BLaER1 treated with 17β-estradiol and CSF1 and Interleukin-3, amounts not matched to agents 10 nM and 100 nM (cell line): ENCODE measurements around the gene UQCC5.

Source experiments
- H3K27ac ChIP-seq, 11 experiments: shearing (Covaris generic); formaldehyde crosslinking; 2 replicates each; pipeline ENCODE4 v1.8.1; 2022
- H3K27me3 ChIP-seq, 11 experiments: shearing (Covaris generic); formaldehyde crosslinking; 2 replicates each; pipeline ENCODE4 v1.8.1; 2022
- H3K36me3 ChIP-seq, 11 experiments: shearing (Covaris generic); formaldehyde crosslinking; 2 replicates each; pipeline ENCODE4 v1.8.1; 2022
- H3K4me1 ChIP-seq, 10 experiments: shearing (Covaris generic); formaldehyde crosslinking; 2 replicates each; pipeline ENCODE4 v1.8.1; 2022
- H3K4me2 ChIP-seq, 11 experiments: shearing (Covaris generic); formaldehyde crosslinking; 2 replicates each; pipeline ENCODE4 v1.8.1; 2022
- H3K4me3 ChIP-seq, 10 experiments: shearing (Covaris generic); formaldehyde crosslinking; 2 replicates each; pipeline ENCODE4 v1.8.1; 2022
- H3K9ac ChIP-seq, 11 experiments: shearing (Covaris generic); formaldehyde crosslinking; 2 replicates each; pipeline ENCODE4 v1.8.1; 2022
- H3K9me3 ChIP-seq, 11 experiments: shearing (Covaris generic); formaldehyde crosslinking; replicated peaks in 1 of 11; 2 replicates each; pipeline ENCODE4 v1.8.1; 2022
- H4K20me1 ChIP-seq, 11 experiments: shearing (Covaris generic); formaldehyde crosslinking; 2 replicates each; pipeline ENCODE4 v1.8.1; 2022
- Cebpa-rat ChIP-seq, 11 experiments: shearing (Covaris generic); IDR thresholded peaks; 2 replicates each; pipeline ENCODE4 v1.8.1; 2022

Gene UQCC5

GRCh38 chr3:52527732-52528585 lies 8.4 kb upstream of the UQCC5 start:
- H3K4me3 ChIP-seq: no peak overlapping the region
- no peak for TF ChIP-seq Cebpa-rat (IDR thresholded peaks at IDR 0.05)
- H3K27me3 ChIP-seq: no peaks in the 10 kb centered on the region
- H3K27ac ChIP-seq: peak overlapping the region in 5 of 11 experiments; percentile 16 to 36 (median 30); a peak in 3 of 22 replicates
- peaks cover 35 to 100% (median 90%) of the 10 kb centered on the region in 11 experiments for H4K20me1 ChIP-seq
- H3K4me1 ChIP-seq: peaks cover 30 to 72% (median 37%) of the 10 kb centered on the region in 10 experiments
- no peaks in the 10 kb centered on the region for H3K9me3 ChIP-seq
- H3K4me2 ChIP-seq: no peak overlapping the region
- peaks cover 72 to 93% (median 83%) of the 10 kb centered on the region in 11 experiments for H3K36me3 ChIP-seq
- peak overlapping the region in 2 of 11 experiments; percentile 17 to 29; a peak in 3 of 22 replicates for H3K9ac ChIP-seq

DNA sequence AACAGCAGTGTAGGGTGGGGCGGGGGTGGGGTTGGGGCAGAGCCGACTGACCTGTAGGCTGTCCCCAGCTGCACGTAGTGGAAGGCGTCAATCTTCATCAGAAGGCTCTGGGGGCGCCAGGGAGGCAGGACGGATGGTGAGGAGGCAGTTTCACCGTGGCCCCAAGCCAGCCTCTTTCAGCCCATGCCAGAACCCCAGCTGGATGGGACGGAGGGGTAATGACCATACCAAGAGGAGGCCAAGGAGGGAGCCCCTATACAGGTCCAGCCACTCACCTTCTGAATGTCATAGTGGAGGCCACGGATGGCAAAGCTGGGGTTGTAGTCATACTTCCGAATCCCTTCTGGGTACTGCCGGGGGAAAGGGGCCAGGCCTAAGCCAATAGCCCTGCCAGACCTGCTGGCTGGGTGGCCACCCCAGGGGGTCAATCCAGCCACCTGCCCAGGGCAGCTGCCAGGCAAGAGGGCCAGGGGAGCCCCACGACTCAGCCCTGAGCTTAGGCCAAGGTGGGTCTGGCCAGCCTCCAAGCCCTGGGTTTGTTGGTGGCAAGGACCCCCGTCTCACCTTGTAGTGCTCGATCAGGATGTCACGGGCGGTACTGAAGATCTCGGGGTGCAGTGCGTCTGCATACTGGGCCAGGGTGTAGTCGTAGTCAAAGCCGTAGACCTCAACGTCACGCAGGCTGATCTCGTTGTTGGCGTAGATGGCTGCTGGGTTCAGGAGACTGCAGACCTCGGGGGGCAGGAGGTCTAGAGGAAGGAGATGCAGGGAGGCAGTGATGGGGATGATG lies 7.6 kb upstream of the UQCC5 start:
- H4K20me1 ChIP-seq: peaks cover 38 to 95% (median 86%) of the 10 kb centered on the region in 11 experiments
- H3K9ac ChIP-seq: peak overlapping the region in 5 of 11 experiments; percentile 1 to 98 (median 15); a peak in 6 of 22 replicates
- H3K9me3 ChIP-seq: no peaks in the 10 kb centered on the region
- H3K27me3 ChIP-seq: no peaks in the 10 kb centered on the region
- TF ChIP-seq Cebpa-rat (IDR thresholded peaks at IDR 0.05): no peak
- H3K36me3 ChIP-seq: peaks cover 63 to 85% (median 75%) of the 10 kb centered on the region in 11 experiments
- no peak overlapping the region for H3K4me3 ChIP-seq
- peak overlapping the region in 2 of 11 experiments; percentile 99 to 100; a peak in 1 of 22 replicates for H3K4me2 ChIP-seq
- H3K27ac ChIP-seq: peak overlapping the region in 5 of 11 experiments; percentile 3 to 97 (median 40); a peak in 4 of 22 replicates
- peaks cover 30 to 65% (median 37%) of the 10 kb centered on the region in 10 experiments for H3K4me1 ChIP-seq

GRCh38 chr3:52529376-52530333 lies 6.8 kb upstream of the UQCC5 start:
- H3K9ac ChIP-seq: peak overlapping the region; percentile 89 to 98 (median 95); a peak in 18 of 22 replicates
- H3K4me3 ChIP-seq: peak overlapping the region in 1 of 10 experiments; percentile 24; a peak in 1 of 20 replicates
- no peaks in the 10 kb centered on the region for H3K9me3 ChIP-seq
- peaks cover 55 to 76% (median 66%) of the 10 kb centered on the region in 11 experiments for H3K36me3 ChIP-seq
- H3K27ac ChIP-seq: peak overlapping the region in 9 of 11 experiments; percentile 9 to 97 (median 46); a peak in 15 of 22 replicates
- no peak for TF ChIP-seq Cebpa-rat (IDR thresholded peaks at IDR 0.05)
- peaks cover 38 to 86% (median 77%) of the 10 kb centered on the region in 11 experiments for H4K20me1 ChIP-seq
- peaks cover 38 to 64% (median 45%) of the 10 kb centered on the region in 10 experiments for H3K4me1 ChIP-seq
- H3K4me2 ChIP-seq: peak overlapping the region; percentile 87 to 100 (median 98)
- no peaks in the 10 kb centered on the region for H3K27me3 ChIP-seq

DNA sequence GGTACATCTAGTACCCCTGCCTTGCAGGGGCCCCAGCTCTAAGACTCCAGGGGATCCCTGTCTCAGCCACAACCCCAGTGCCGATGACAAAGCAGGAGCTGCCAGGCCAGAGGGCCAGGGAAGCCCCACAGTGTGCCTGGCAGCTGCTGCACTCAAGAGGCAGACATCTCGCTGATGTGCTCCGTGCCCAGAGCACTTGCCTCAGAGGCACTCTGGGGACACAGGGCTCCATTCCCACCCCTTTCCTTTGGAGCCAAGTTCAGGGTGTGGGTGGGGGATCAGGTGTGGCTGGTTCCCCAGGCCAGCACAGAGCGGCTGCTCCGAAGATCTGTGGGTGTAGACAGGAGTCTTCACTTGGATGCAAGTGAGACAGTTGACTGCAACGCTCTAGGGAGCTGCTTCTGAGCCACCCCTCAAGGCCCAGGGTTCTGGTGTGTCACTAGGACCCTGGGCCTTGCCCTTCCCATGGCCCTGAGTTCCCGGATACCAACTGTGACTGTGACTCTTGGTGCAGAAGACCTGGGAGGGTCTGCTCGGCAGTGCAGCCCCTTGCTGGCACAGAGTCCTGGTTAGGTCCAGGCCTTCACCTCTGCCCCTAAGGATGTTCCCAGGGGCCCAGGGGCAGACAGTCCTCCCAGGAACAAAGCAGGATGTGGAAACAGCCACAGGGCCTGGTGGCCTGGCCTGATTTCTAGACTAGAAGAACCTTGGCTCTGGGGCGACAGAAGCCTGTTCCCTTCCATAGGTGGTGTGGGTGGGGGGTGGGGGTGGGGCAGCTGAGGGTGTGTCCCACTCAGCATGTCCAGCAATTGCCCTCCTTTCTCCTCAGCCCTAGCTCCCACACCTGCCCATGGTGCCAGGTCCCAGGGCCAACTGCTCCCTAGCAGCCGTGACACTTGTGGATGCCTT lies 5.2 kb upstream of the UQCC5 start:
- H4K20me1 ChIP-seq: peaks cover 38 to 71% (median 65%) of the 10 kb centered on the region in 11 experiments
- H3K27me3 ChIP-seq: no peaks in the 10 kb centered on the region
- no peak for TF ChIP-seq Cebpa-rat (IDR thresholded peaks at IDR 0.05)
- H3K27ac ChIP-seq: peak overlapping the region; percentile 58 to 97 (median 92); a peak in 20 of 22 replicates
- peaks cover 53 to 80% (median 60%) of the 10 kb centered on the region in 10 experiments for H3K4me1 ChIP-seq
- H3K36me3 ChIP-seq: peaks cover 39 to 61% (median 51%) of the 10 kb centered on the region in 11 experiments
- H3K4me3 ChIP-seq: peak overlapping the region; percentile 78 to 100 (median 97); a peak in 17 of 20 replicates
- H3K4me2 ChIP-seq: peak overlapping the region; percentile 87 to 100 (median 98)
- H3K9me3 ChIP-seq: no peaks in the 10 kb centered on the region
- peak overlapping the region; percentile 89 to 98 (median 95) for H3K9ac ChIP-seq

GRCh38 chr3:52531860-52532516 lies 4.4 kb upstream of the UQCC5 start:
- H3K4me2 ChIP-seq: peak overlapping the region; percentile 87 to 100 (median 98)
- H3K4me1 ChIP-seq: peaks cover 53 to 73% (median 60%) of the 10 kb centered on the region in 10 experiments
- peaks cover 40 to 67% (median 61%) of the 10 kb centered on the region in 11 experiments for H4K20me1 ChIP-seq
- TF ChIP-seq Cebpa-rat (IDR thresholded peaks at IDR 0.05): no peak
- peak overlapping the region; percentile 58 to 97 (median 92); a peak in 21 of 22 replicates for H3K27ac ChIP-seq
- peak overlapping the region; percentile 78 to 100 (median 97) for H3K4me3 ChIP-seq
- no peaks in the 10 kb centered on the region for H3K27me3 ChIP-seq
- H3K36me3 ChIP-seq: peaks cover 31 to 53% (median 43%) of the 10 kb centered on the region in 11 experiments
- peak overlapping the region; percentile 89 to 98 (median 95) for H3K9ac ChIP-seq
- H3K9me3 ChIP-seq: no peaks in the 10 kb centered on the region

DNA sequence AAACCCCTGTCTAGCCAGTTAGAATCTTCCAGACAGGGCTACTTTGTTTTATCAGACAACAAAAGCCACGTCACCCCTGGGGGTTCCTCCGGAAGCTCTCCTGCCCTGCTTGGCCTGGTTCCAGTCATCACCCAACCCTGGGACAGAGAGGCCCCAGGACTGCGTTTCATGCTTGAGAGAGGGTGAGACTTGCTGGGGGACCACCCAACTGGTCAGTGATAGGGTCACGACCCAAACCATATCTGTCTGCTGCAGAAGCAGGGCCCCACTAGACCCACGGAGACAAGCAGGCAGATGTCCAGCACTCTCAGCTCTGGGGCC lies 3.9 kb upstream of the UQCC5 start:
- Histone ChIP-seq H3K9me3 (no peaks in the 10 kb centered on the region), H3K27me3 (no peaks in the 10 kb centered on the region), H3K4me1 (peaks cover 54 to 70% (median 60%) of the 10 kb centered on the region in 10 experiments), H3K27ac (peak overlapping the region; percentile 58 to 97 (median 92)), H3K9ac (peak overlapping the region; percentile 89 to 98 (median 95)), H3K36me3 (peaks cover 26 to 48% (median 38%) of the 10 kb centered on the region in 11 experiments), H4K20me1 (peaks cover 45 to 67% (median 61%) of the 10 kb centered on the region in 11 experiments), H3K4me2 (peak overlapping the region; percentile 87 to 100 (median 98)), H3K4me3 (peak overlapping the region; percentile 78 to 100 (median 97))
- TF ChIP-seq Cebpa-rat (IDR thresholded peaks at IDR 0.05): no peak
